GM18502 (cell line): ENCODE data around the gene HS3ST2.

Source experiments
- ATAC-seq: cut with Tn5 transposase; IDR thresholded peaks from one replicate; pipeline ENCODE4 v1.9.1; 2021; ENCODE audit warnings: mild to moderate bottlenecking; ENCODE audit not compliant: unreplicated experiment, poor library complexity

The HS3ST2 gene

DNA sequence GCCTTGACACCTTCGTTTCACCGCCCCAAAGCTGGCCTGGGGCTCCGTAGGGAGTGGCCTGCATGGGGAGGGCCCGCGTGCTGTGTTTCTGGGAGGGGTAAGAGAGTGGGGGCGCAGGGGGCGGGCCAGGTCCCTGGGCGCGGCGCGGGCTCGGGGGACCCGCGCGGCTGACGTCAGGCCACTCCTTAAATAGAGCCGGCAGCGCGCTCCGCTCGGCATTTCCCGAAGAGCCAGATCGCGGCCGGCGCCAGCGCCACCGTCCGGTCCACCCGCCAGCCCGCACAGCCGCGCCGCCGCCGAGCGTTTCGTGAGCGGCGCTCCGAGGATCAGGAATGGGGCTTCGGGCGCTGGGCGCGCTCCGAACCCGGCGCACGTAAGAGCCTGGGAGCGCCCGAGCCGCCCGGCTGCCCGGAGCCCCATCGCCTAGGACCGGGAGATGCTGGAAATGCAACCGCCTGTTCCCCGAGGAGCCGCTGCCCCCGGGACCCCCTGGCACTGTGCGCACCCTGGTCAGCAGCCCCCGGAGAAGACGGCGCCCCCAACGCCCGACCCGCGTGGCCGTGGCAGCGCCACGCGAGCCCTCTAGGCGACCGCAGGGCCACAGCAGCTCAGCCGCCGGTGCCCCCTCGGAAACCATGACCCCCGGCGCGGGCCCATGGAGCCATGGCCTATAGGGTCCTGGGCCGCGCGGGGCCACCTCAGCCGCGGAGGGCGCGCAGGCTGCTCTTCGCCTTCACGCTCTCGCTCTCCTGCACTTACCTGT is at the start of gene HS3ST2:
TSS of gene HS3ST2 (plus strand) at position 215 of the 763 bp plus-strand sequence. CDS start at position 664, 449 bp downstream.
- ATAC-seq = no peak

DNA sequence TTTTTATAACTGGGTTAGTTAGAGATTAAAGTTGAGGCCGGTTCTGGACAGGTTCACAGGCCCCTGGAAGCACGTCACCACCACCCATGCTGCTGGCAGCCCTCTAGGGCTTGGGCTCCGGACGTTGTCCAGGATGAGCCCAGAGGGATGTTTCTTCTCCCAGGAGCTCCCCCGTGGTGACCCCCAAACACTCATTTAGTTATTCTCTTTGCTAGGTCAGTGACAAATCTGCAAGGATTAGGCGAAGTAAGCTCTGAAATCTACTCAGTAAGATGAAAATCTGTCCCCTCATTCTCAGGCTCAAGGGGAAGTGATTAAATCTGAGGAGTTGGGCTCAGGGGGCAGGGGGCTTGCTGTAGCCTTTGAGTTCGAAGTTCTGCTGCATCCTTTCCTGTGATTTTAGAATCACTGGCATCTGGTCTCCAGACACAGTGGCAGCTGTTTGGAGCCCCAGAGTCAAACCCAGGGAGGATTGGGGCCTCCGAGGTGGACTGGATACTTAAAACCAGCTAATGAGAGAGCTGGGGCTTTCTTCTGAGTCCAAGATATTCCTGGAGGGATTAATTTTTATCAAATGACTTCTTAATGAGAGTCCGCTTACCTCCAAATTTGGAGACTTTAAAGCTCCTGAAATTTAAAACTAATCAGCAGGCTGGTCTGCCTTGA is 49.2 kb upstream of the HS3ST2 start:
- no peak for ATAC-seq

DNA sequence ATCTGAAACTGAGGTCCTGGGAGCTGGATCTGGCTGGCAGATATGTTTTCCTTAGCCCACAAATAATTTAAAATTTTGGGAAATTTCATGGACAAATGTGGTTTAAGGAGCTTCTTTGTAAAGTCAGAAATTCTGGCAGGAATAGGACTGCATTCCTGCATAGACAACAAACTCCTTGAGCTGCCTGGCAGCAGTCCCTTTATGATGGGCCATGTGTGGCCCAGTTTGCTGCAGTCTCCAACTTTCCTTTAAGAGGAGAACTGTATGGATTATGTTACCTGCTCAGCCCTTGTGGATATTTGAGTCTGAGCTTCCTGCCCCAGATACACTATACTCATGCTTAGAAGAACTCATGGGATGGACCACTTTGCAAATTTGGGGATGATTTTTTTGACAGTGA is 48.5 kb upstream of the HS3ST2 start:
- ATAC-seq = no peak

DNA sequence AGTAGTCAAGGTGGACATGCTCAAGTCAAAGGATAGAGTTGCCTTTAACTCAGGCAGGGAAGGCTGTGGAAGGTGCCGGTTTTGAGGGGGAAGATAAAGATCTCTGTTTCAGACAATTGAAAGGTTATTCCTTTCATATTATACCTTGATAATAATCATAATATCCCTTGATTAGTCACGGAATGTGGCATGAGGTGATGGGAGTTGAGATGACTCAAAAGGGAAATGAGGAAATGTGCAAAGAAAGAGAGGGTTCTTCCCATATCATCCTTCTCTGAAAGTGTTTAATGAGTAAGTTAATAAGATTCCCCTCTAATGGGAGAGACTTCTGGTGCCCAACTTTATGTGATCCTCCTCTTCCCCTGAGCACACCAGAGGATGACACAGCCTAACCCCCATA is 43.1 kb upstream of the HS3ST2 start:
- ATAC-seq = no peak

DNA sequence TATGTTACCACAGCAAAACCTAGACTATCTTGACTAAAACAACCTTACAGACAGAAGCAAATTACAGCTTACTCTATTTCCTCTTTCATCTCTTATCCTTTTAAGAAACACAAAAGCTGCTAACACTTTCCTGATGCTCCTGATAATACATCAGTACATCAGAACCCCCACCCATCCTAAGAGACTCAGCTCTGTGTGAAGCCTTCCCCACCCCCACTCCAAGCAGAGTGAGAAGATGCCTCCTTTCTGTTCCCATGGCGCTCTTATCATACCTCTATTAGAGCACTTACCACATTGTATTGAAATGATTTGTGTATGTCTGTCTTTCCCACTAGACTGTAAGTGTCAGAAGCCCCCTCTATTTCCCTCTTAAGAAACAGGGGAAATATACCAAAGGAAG is 42.4 kb upstream of the HS3ST2 start:
- ATAC-seq = no peak

DNA sequence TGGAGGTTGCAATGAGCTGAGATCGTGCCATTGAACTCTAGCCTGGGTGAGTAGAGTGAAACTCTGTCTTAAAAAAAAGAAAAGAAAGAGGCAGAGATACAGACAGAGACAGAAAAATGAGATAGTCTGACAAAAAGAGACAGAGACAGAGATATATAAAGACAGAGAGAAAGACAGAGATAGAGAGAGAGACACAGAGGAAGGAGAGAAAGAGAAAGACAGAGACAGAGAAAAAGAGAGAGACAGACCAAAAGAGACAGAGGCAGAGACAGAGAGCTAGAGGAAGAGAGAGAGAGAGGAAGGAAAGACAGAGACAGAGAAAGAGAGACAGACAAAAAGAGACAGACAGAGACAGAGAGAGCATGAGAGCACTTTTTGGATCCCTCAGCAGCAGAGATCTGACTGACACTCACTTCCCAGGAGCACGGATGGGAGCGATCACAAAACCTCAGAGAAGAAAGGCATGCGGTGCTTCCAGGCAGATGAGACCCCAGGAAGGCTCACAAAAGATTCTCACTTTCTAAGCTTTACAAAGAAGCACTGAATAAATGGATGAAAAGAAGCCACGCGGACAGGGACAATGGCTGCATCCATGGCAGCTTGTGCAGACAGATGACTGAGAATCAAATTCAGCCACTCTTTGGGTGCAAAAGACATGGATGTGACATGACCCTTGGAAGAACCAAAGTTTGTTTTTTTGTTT is 38.6 kb upstream of the HS3ST2 start:
- no peak for ATAC-seq

DNA sequence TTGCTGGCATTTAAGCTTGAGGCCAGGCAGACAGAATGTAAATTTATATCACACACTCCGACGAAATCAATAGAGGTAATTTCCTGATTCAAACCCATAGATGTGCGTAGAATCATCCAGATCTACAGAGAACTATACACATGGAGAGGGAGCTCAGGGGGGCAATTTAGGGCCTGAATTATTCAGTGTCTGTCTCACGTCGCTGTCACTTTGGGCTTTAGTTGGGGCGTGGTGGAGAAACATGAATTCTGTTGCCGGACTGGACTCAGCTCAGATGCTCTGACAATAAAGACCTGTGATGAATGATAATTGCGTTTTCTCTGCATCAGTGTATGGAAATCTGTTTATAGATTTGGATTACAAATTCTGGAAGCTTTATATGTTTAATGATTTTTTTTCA is 32.5 kb upstream of the HS3ST2 start:
- ATAC-seq = no peak

DNA sequence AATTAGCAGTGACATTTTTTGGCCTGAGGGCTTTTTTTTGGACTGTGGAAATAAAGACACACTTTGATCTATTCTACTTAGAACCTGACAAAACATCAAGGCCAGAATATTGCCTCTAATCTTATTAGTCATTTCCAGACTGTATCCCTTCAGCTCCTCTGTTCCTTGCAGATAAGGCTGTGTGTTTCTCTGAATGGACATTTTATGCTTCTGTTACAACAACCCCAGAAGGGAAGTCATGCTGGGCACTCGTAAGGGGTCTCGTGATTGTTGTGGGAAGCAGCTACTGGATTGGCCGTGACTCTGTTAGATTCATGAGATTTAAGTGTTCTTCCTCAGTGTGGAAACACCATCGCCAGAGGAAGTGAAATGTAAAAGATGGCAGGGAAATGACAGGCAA is 31.6 kb upstream of the HS3ST2 start:
- ATAC-seq = no peak

DNA sequence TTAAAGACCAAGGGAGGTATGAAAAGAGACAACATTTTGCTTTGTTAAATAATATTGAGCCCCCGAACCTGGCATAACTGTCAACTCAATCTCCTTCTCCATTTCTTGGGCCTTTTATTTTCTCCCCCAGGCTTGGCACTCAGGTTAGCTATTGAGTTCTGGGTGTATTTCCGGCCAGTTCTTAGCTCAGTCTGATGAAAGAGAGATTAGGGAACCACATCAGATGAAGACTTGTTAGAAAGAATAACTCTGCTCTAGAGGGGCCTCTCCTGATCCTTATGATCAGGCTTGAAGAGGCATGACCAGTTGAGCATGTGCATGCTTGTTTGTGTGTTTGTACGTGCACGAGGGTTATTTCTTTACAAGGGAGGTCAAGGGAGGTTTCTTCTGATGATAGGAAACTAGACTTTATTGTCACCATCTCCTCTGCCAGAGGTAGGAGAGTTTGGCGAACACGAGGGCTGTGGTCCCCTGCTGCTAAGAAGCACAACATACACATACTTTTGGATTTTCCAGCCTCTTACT is 29.2 kb upstream of the HS3ST2 start:
- ATAC-seq = no peak

DNA sequence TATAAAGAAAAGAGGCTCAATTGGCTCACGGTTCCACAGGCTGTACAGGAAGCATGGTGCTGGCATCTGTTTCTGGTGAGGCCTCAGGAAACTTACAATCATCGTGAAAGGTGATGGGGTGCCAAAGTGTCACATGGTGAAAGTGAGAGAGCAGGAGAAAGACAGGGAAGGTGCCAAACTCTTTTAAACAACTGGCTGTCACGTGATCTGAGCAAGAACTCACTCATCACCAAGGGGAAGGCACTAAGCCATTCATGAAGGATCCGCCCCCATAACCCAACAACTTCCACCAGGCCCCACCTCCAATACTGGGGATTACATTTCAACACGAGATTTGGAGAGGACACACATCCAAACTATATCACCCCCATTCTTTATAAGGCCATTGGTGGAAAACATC is 28.4 kb upstream of the HS3ST2 start:
- ATAC-seq = no peak

DNA sequence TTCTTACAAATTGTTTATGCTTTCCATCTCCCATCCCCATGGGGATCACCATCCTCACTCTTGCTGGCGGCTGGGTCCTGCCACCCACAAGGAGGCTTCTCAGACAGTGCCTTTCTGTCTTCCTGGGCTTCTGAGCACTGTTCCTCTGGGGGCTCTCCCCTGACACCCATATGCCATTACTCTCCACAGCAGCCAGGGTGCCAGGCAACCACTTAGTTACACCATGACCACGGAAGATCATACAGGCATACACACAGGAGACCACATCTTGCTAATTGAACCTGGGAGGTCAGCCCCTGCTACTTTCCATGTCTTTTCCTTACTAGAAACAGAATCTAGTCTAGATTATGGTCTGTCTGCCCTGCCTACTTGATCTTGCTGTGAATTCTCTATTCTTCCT is 27.7 kb upstream of the HS3ST2 start:
- no peak for ATAC-seq

DNA sequence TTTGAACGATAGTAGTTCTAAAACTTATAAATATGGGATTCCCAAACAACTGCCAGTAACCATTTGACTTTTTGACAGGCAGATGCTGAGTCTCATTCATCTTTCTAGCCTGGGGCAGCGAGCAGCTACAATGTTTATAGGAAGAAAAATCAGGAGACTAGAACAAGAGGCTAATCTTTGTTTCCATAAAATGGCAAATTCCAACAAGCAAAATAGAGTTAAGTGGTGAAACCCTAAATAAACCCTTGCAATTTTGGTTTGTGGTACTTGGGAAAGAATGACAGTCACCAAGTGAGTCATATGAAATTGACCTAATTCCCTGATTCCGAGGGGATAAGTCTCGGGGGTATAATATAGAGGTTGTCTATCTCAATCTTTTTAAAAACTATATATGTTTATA is 27.3 kb upstream of the HS3ST2 start:
- no peak for ATAC-seq

DNA sequence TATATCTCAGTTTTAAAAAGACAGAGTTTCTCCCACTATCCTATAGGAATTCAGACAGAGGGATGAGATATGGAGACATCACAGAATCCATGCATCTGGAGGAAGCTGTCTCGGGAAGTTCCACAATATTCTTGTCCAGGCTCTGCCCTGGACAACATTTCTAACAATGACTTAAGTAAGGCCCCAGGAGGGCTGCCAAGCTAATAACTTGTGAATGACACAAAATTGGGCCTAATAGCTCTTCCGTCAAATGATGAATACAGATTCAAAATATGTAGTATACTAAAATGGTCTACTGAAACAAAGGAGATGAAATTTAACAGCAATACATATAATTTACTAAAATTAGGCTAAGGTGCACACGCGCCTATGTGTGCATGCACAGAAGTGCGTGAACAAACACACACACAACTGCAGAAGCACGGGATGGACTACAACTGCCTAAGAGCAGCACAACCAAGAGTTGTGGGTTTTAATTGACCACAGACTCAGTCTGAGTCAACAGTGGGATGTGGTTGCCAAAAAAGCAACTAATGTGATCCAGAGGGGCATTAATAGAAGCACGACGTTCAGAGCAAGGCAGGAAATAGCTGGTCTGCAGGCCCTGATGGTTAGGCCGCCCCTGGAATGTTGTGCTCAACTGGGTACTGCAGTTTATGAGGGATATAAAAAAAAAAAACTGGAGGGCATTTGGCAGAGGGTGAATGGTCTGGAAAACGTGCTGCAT is 26.3 kb upstream of the HS3ST2 start:
- no peak for ATAC-seq

DNA sequence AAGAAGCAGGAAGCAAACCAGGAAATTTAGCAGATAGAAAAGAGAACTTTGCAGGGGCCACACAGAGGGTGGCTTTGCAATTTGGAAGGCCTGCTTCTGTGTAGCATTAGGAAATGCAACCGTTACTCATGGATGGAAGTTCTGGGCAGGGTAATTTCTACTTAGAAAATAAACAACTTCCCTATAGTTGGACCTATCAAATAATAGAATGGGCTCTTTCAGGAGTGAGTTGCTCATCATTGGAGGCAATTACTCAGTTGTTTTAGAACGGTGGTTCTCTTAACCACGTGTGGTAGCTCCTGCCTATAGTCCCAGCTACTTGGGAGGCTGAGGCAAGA is 25.8 kb upstream of the HS3ST2 start:
- ATAC-seq = no peak

DNA sequence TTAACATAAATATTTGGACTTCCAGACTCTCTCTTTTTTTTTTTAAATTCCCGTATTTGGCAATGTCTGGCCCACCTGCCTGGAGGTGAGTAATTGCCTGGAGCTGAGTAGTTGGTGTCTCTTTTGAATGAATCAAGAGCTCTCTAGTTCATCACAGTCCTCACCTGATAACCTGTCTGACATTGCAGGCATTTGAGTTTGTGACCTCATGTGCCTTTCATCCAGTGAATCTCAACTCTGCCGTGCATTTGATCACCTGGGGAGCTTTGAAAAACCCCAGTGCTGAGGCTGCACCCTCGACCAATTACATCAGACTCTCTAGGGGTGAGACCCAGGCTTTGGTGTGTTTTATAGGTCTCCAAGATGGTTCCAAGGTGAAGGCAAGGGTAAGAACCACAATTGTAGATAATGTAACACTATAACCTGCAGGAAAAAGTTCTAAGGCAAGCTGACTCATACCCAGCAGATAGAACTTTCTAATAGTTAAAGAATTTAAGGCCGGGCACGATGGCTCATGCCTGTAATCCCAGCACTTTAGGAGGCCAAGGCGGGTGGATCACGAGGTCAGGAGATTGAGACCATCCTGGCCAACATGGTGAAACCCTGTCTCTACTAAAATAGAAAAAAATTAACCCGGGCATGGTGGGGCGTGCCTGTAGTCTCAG is 24.5 kb upstream of the HS3ST2 start:
- ATAC-seq = no peak

DNA sequence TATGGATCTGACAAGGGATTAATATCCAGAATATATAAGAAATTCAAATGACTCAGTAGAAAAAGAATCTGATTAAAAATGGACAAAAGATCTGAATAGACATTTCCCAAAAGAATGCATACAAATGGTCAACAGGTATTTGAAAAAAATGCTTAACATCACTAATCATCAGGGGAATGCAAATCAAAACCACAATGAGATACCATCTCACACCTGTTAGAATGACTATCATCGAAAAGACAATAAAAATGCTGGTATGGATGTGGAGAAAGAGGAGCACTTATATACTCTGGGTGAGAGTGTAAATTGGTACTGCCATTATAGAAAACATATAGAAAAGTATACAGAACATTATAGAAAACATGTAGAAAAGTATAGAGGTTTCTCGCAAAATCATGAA is 16.4 kb upstream of the HS3ST2 start:
- no peak for ATAC-seq

DNA sequence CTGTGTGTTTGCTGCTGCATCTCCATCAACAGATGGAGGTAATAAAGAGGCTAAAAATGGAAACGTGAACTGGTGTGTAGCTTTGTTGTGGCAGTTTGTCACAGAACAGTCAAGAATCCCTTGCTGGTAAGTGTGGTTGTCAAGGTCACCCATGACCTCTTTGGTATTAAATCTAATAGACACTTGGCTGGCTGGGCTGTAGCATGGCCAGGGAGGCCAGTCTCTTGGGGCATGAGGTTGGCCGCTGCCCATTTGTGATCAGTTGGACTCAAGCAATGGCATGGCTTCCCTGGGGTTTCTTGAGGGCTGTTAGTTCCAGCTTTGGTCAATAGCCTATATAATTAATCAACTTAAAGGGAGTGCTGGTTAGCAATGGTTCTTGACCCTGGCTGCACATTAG is 14.8 kb upstream of the HS3ST2 start:
- no peak for ATAC-seq

DNA sequence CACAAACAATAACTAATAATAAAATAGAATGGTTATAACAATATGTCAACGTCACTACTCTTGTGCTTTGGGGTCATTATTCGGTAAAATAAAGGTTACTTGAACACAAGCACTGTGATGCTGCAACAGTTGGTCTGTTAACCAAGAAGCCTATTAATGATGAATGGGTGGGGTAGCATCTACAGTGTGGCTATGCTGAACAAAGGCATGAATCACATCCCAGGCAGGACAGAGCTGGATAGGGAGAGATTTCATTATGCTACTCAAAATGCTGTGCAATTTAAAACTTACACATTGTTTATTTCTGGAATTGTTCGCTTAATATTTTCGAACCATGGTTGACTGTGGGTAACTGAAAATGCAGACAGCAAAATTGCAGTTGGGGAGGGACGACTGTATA is 9.1 kb upstream of the HS3ST2 start:
- no peak for ATAC-seq

DNA sequence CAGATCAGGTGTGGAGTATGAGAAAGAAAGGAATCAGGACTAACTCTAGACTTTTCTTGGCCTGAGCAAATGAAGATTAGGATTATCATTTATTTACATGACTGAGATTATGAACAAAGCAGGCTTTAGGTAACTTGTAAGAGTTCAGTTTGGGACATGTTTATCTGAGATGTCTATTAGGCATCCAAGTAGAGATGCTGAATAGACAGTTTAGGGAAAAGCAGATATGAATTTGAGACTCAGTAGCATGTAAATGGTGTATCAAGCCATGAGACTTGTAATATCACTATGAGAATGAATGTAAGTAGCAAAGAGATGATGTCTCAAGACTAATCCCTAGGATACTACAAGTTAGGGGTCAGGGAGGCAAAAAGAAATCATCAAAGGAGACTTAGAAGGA is 8.6 kb upstream of the HS3ST2 start:
- no peak for ATAC-seq

DNA sequence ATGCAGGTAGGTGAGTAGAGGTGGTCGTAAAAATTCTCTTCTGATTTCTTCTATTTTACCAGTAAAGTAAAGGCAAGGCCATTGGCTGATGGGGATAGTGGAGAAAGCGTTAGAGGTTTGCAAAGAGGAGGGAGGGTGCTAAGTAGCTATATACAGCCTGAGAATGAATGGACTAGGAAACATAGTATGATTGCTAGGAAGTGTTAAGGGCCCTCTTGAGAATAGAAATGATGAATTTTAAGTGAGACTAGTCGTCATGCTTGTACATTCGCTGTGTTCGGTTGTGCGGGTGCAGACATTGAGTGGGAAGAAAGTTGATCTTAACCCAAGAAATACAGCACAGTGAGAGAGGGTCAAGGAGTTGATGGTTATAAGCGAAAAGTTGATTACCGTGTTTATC is 7.2 kb upstream of the HS3ST2 start:
- no peak for ATAC-seq
